ENCODE results near the gene SNAPC4. TPM values are rescaled to one million over a fixed set of nuclear protein-coding genes. Genes with fewer than 3 reads are reported as not detected.

Gene SNAPC4
- total RNA-seq, 1 donor from 2014 or later: 22.9 TPM

GRCh38 chr9:136377341-136378169 lies 22.4 kb downstream of the SNAPC4 start:
- Mint-ChIP-seq H3K4me1 (ENCODE audit: low read depth, unreplicated experiment) (peaks cover 16% of the 10 kb centered on the region), H3K4me3 (ENCODE audit: unreplicated experiment) (no peak overlapping the region), H3K36me3 (ENCODE audit: unreplicated experiment) (no peaks in the 10 kb centered on the region), H3K9me3 (ENCODE audit: unreplicated experiment) (no peaks in the 10 kb centered on the region), H3K27me3 (ENCODE audit: unreplicated experiment) (peaks cover 3% of the 10 kb centered on the region), H3K27ac (ENCODE audit: unreplicated experiment) (no peak overlapping the region)
- DNase-seq: no peak
- TF ChIP-seq CTCF (IDR thresholded peaks at IDR 0.05; ENCODE audit: partially characterized antibody, unreplicated experiment): no peak

DNA sequence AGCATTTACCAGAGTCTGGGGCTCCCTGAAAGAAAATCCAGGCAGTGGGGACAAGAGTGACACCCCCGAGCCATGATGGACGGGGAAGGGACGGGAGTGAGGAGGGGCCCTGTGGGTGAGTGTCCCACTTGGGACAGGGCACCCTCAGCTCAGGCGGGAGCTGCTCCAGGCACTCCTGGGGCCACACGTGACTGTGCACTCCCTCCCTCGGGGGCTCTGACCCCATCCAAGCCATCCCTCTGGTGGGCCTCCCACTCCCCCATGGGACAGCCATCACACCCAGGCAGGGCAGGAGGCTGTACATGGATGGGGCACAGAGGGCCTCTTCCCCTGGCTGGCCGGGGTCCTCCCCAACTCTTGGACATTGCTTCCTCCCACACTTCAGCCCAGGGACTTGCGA lies 23.5 kb downstream of the SNAPC4 start:
- H3K27me3 Mint-ChIP-seq (ENCODE audit: unreplicated experiment): peaks cover 3% of the 10 kb centered on the region
- no peak for DNase-seq
- H3K4me1 Mint-ChIP-seq (ENCODE audit: low read depth, unreplicated experiment): peaks cover 16% of the 10 kb centered on the region
- no peaks in the 10 kb centered on the region for H3K9me3 Mint-ChIP-seq (ENCODE audit: unreplicated experiment)
- TF ChIP-seq CTCF (IDR thresholded peaks at IDR 0.05; ENCODE audit: partially characterized antibody, unreplicated experiment): no peak
- H3K36me3 Mint-ChIP-seq (ENCODE audit: unreplicated experiment): no peaks in the 10 kb centered on the region
- H3K4me3 Mint-ChIP-seq (ENCODE audit: unreplicated experiment): no peak overlapping the region
- no peak overlapping the region for H3K27ac Mint-ChIP-seq (ENCODE audit: unreplicated experiment)

- no peaks in the 10 kb centered on the region for H3K36me3 Mint-ChIP-seq (ENCODE audit: unreplicated experiment)
- H3K4me1 Mint-ChIP-seq (ENCODE audit: low read depth, unreplicated experiment): peaks cover 18% of the 10 kb centered on the region
- peak overlapping the region; percentile 86 for H3K27ac Mint-ChIP-seq (ENCODE audit: unreplicated experiment)
- no peak for DNase-seq
- peaks cover 3% of the 10 kb centered on the region for H3K27me3 Mint-ChIP-seq (ENCODE audit: unreplicated experiment)
- TF ChIP-seq CTCF (IDR thresholded peaks at IDR 0.05; ENCODE audit: partially characterized antibody, unreplicated experiment): no peak
- H3K9me3 Mint-ChIP-seq (ENCODE audit: unreplicated experiment): no peaks in the 10 kb centered on the region
- peak overlapping the region; percentile 52 for H3K4me3 Mint-ChIP-seq (ENCODE audit: unreplicated experiment)
Measured at GRCh38 chr9:136375096-136375495, 24.9 kb downstream of the SNAPC4 start.

GRCh38 chr9:136374183-136374575 lies 25.8 kb downstream of the SNAPC4 start:
- no peak for DNase-seq
- TF ChIP-seq CTCF (IDR thresholded peaks at IDR 0.05; ENCODE audit: partially characterized antibody, unreplicated experiment): no peak
- Mint-ChIP-seq H3K4me1 (ENCODE audit: low read depth, unreplicated experiment) (peaks cover 18% of the 10 kb centered on the region), H3K27ac (ENCODE audit: unreplicated experiment) (no peak overlapping the region), H3K9me3 (ENCODE audit: unreplicated experiment) (no peaks in the 10 kb centered on the region), H3K4me3 (ENCODE audit: unreplicated experiment) (no peak overlapping the region), H3K27me3 (ENCODE audit: unreplicated experiment) (peaks cover 7% of the 10 kb centered on the region), H3K36me3 (ENCODE audit: unreplicated experiment) (no peaks in the 10 kb centered on the region)

All from glutamatergic neuron (in vitro differentiated cells).